Measurements from ENCODE around the gene MAP2K2.

MAP2K2 gene

DNA sequence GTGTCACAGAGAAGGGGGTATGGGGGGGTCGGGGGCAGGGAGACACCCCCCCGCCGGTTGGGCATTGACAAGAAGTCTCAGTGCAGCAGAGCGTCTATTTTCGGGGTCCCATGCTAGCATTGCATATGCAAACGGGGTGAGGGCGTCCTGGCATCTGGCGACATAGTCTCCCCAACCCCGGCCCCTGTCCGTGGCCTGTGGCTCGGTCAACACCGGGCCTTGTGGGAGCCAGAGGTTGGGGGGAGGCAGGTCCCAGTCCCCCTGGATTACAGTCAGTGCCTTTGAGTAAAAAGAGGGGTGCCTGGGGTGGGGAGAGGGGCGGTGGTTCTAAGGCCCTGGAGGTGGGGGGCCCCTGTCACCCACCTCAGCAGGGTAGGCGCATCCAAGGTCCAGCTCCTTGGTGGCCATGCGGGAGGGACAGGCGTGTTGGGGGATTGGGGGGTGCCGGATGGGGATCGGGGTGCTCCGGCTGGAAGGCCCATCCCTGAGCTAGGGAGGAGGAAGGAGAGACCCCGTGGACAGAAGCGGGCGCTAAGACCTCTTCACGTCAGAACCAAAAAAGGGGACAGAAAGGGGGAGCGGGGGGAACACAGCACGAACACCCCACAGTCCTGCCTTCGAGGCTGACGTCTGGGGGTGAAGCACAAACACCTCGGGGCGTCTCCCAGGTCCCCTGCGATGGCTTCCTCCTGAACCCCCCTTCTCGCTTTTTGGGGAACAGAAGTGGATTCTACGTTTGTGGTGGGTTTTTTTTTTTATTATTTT is 78.1 kb downstream of the MAP2K2 start:
- no peak for DNase-seq (ENCODE audit: low read depth in 2 of 3, low spot score in 1 of 3)

DNA sequence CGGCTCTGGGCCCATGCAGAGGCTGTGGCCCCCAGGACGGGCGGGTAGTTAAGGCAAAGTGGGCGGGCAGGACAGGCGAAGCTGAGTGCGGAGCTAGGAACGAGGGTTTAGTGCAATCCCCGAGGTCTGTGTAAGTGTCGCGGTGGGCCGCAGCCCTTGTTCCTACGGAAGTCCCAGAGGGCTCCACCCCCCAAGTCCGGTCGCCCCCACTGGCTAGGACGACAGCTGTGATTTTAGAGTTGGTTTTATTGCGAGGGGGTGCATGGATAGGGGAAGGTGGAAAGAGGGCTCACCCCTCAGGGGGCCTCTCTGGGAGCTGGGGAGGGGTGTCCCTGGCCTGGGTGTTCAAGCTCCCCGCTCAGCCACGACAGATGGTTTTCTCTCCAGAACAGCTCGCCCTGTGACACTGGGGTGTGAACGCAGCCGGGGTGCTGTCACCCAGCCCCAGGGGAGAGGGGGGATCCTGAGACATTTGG is 78.9 kb downstream of the MAP2K2 start:
- DNase-seq (ENCODE audit: low read depth in 2 of 3, low spot score in 1 of 3), result no peak

GRCh38 chr19:4043966-4044715 is 79.8 kb downstream of the MAP2K2 start:
- no peak for DNase-seq (ENCODE audit: low read depth in 2 of 3, low spot score in 1 of 3)

DNA sequence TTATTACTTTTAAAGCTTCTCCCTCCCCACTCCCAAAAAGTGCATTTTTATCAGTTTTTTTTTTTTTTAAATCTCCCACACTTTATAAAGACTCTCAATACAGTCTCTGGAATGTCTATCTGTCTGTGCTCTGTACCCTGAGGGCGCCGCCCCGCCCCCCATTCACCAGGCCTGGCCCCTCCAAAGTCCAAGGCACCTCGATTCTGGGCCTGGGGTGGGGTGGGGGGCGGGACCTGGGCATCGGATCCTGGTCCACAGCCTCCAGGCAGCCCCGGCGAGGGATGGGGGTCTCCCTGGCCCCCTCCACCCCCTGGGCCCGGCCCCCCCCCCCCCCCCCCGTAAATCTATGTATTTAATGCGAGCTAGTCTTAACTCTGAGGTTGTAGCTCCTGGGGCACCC is 80.5 kb downstream of the MAP2K2 start:
- no peak for DNase-seq (ENCODE audit: low read depth in 2 of 3, low spot score in 1 of 3)

GRCh38 chr19:4042731-4043082 is 81.2 kb downstream of the MAP2K2 start:
- DNase-seq (ENCODE audit: low read depth in 2 of 3, low spot score in 1 of 3), result no peak

GRCh38 chr19:4042064-4042730 is 81.7 kb downstream of the MAP2K2 start:
- no peak for DNase-seq (ENCODE audit: low read depth in 2 of 3, low spot score in 1 of 3)
